ENCODE results near the gene CALCR.

- TF ChIP-seq POLR2A (IDR thresholded peaks at IDR 0.05; ENCODE audit: borderline replicate concordance, extremely low read depth, insufficient read depth, insufficient read length) = no peak
- TF ChIP-seq CTCF (IDR thresholded peaks at IDR 0.05 in 2 of 3, conservative IDR thresholded peaks at IDR 0.05 in 1 of 3; ENCODE audit: borderline replicate concordance in 1 of 3, insufficient read depth in 1 of 3, low read depth in 2 of 3, low read length in 2 of 3) = no peak
- TF ChIP-seq EZH2phosphoT487 (IDR thresholded peaks at IDR 0.05; ENCODE audit: borderline replicate concordance) = no peak
Observed at GRCh38 chr7:93535616-93536015, 38.9 kb downstream of the CALCR start.
